IPS-11a (cell line): Measurements from ENCODE around the gene YY1AP1.
"Not testable (repeated sequence)": the region's sequence is repeated elsewhere in the genome, so short reads cannot be mapped to it uniquely, and the experiment has no call there.

ENCODE experiments used
- H3K4me3 ChIP-seq: one replicate; pipeline ENCODE4 v1.5.1; 2013; ENCODE audit warnings: low read depth, low read length, control low read depth

Gene YY1AP1

DNA sequence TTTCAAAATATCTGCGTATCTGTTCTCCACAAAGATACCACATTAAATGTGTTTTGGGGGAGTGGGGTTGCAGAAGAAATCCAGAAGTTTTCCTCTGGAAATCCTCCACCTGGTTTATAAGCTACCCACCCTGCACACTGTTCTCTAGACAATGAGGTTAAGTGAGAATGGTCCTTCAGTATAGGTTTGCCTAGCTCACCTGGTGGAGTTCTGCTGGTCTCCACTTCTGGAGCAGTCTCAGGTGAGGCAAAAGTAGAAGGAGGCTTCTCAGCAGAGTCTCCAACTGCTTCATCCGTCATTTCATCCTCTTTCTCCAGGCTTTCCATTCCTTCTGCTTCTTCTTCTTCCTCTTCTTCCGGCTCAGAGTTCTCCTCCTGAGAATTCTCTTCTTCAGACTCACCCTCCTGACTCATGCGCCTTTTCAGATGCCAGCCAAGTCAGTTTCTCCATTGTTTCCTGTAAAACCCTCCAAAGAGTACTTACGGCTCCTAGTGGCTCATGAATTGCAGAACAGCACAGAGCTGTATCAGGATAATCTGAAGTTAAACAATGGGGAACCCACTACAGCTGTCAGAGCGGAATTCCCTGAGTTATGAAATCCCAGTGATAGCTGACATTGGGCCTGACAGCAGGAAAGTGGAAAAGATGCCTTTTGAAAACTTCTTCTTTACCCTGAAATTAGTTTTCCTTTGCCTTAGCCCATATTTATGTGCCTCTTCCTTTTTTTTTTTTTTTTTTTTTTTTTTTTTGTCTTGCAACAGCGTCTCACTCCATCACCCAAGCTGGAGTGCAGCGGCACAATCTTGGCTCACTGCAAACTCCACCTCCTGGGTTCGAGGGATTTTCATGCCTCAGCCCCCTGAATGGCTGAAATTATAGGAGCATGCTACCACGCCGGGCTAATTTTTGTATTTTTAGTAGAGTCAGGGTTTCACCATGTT, 40.1 kb downstream of the YY1AP1 start:
- H3K4me3 ChIP-seq, result no peak overlapping the region

DNA sequence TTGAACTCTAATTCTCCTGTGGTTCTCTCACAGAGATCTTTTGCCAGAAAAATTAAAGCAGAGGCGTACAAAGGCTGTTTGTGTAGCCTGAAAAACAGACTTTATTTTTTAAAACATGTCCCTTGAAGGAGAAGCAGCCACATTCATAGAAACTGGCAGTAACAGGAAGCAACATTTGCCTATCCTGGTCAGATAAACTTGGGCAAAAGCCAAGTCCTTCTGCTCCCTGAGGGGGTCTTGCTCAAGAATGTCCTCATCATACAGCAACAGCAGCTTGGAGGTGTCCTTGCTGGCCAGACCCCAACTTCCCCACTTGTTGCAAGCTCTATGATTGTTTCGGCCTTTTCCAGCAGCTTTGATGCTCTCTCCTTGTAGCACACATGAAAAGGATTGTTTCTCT, 42.3 kb downstream of the YY1AP1 start:
- H3K4me3 ChIP-seq, result no peak overlapping the region

DNA sequence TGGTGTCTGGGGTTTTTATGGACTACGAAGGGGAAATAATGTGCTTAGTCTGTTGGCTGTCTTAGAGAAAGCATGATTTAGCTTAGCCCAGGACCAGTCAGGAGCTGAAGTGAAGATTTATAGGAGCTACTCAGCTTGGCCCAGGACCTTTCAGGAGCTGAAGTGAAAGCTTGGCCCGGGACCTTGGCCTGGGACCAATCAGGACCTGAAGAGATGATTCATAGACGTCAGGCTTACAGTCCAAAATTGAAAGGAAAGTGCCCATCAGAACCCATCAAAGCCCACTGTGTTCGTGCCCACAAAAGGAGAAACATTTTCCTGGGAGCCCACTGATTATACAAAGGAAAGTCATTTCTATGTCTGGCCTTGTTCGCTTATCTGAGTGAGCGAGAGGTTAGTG, 42.9 kb downstream of the YY1AP1 start:
- no peak overlapping the region for H3K4me3 ChIP-seq

DNA sequence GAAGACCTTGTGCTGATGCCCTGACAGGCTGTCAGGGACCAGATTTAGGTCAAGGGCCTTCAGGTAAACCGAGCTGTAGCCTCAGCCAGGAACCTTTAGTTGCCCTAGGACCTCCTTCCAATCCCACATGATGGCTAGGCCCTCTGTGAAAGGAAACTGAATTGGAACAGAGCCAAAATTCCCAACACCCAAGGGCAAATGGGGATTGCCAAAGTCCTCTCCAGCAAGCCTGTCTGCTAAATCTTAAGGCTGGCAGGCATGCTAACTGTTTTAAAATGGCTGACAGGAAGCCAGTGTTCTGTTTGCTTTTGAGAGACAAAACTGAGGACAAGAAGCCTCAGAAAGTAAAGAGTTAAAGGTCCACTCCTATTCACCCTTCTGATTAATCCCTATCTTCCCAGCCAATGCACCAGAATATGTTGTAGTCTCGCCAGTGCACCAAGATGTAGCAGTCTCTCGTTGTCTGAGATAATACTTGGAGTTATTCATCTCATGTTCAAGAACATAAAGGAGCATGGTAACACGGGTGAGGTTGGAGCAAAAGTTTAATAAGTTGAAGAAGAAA, 43.5 kb downstream of the YY1AP1 start:
- H3K4me3 ChIP-seq, result no peak overlapping the region

DNA sequence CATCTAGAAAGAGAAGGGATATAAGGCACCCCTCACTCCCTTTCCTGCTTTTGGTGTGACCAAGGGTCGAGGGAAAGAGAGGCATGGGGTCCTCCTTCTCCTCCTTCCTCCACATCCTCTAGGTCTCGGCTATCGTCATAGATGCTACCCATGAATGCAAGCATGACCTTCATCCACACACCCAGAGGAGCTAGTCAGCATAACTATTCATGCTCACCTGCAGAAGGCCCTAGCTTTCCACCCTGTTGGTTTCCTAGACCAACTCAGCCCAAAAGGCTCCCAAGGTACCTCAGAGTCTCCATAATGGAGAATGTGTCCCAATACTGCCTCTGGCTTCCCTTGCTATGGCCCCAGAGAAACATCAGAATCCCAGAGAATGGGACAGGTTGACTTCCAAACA, 45.3 kb downstream of the YY1AP1 start:
- H3K4me3 ChIP-seq, result no peak overlapping the region

DNA sequence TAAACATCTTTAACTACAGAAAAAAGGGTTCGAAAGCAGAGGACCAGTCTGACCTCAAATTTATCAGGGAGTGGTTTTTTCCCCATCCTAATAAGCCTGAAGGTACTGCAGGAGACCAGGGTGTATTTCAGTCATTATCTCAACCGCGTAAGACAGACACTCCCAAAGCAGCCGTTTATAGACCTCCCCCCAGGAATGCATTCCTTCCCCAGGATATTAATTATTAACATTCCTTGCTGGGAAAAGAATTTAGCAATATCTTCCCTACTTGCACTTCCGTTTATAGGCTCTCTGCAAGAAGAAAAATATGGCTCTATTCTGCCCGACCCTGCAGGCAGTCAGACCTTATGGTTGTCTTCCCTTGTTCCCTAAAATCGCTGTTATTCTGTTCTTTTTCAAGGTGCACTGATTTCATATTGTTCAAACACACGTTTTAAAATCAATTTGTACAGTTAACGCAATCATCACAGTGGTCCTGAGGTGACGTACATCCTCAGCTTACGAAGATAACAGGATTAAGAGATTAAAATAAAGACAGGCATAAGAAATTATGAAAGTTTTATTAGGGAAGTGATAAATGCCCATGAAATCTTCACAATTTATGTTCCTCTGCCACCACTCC, 45.9 kb downstream of the YY1AP1 start:
- H3K4me3 ChIP-seq, result not testable (repeated sequence)

DNA sequence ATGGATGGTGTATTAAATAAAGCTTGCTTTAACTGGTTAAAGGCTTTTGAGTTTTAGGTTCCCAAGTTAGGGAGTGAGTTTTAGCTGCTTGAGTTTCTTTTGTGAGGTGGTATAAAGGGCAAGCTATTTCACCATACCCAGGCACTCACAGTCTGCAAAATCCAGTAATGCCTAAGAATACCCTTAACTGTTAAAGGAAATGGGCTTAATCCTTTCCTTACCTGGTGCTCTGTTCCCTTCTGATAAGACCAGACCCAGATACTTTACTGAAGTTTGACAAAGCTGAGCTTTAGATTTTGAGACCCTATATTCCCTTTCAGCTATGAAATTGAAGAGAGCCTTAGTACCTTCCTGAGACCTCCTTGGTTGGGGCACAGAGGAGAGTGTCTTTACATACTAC, 48.2 kb downstream of the YY1AP1 start:
- no peak overlapping the region for H3K4me3 ChIP-seq

DNA sequence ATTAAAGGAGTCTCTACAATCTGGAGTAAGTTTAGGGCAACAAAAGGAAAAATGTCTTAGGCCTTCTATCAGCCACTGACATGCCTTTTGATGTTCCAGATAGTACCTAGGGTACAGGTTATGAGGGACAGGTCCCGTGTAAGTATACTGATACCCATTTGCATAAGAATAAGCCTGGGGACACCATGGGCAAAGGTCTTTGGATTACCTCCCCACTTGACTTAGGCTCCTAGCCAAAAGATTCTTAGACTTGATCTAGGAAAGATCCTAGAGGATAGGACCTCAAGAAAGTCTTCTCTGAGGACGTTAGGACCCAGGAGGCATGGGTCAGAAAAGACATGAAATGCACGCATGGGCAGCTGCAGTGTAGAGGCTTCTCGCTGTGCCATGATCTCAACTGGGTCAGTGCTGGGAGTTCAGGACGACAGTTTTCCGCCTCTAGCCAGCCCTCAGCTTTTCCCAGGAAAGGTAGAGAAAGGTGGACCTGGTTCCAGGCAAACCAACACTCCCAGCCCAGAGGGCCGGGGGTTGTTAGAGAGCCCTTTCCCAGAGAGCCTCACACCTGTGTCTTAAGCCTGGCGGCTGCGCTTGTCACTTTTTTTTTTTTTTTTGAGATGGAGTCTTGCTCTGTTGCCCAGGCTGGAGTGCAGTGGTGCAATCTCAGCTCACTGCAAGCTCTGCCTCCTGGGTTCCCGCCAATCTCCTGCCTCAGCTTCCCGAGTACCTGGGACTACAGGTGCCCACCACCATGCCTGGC, 52.0 kb downstream of the YY1AP1 start:
- H3K4me3 ChIP-seq, result no peak overlapping the region

DNA sequence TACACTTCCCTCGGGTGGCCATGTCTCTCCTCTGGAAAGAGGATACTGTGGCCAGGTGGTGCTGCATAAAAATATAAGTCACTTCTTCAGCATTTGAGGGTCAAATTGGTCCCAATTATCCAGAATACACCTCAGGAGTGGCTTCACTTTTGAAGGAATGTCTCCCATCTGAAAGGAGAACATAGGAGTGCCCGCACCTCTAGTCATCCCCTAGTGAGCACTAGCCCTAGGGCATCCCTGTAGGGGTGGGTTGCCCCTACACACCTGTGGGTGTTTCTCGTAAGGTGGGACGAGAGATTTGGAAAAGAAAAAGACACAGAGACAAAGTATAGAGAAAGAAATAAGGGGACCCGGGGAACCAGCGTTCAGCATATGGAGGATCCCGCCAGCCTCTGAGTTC, 62.1 kb downstream of the YY1AP1 start:
- not testable (repeated sequence) for H3K4me3 ChIP-seq

DNA sequence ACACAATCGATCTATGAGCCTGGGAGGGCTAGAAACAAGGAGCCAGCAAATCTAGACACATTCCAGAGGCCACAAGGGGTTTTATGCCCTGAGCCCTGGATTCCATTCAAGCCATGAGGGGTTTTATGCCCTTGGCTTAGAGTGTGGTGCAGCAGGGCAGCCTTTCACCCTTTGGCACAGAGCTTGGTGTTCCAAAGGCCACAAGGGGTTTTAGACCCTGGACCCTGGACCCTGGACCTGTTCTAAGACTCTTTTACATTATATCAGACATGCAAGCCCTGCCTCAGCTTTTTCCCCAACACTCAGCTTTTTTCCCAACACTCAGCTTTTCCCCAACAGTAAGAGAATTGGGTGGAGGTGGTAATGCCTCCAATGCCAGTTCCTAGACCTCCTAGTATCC, 65.2 kb downstream of the YY1AP1 start:
- H3K4me3 ChIP-seq, result no peak overlapping the region

DNA sequence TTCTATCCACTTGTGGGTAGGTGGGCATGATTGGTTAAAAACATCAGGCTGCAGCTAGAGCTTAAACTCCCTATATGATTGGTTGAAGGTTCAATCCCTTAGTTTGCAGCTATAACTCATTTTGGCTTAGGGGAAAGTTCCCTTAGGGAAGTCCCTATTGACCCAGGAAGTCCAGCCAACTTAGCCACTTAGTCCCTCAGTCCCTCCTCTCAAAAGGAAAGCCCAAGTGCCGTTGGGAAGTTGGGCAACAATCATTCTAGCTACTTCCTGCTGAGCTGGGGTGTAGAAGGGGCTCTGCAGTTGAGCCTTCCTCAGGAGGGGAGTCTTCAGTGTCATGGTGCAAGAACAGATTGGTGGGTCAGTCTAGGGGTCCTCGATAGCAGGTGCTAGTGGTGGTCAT, 66.4 kb downstream of the YY1AP1 start:
- no peak overlapping the region for H3K4me3 ChIP-seq

DNA sequence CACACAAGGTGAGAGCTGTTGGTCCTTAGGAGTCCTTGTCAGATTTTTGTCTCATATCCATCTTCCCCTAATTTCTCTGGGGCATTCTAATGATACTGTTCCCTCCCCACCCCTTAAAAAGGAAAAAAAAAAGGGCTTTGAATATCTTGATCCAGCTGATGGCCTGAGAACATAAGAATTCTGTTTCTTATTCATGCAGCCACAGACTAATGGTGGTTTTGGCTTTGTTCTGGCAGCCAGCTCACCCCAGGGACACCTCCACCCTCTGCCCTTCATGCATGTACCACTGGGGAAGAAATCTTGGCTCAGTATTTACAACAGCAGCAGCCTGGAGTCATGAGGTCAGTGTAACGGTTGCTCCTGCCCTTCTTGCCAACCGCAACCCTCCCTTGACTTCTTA, 75.3 kb downstream of the YY1AP1 start:
- H3K4me3 ChIP-seq, result not testable (repeated sequence)

DNA sequence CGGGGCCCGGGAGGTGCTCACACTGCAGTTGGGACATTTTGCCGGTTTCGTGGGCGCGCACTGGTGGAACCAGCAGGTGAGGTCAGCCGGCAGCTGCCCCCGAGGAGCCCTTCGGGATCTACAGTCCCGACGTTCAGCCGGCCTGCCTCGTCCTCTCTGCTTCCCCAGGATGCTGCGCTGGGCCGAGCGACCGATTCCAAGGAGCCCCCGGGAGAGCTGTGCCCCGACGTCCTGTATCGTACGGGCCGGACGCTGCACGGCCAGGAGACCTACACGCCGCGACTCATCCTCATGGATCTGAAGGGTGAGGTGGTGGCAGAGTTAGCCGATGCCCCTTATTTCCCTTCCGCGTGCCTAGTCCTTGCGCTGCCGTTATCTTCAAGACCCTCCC, 78.3 kb downstream of the YY1AP1 start:
- peak overlapping the region; percentile 27 for H3K4me3 ChIP-seq

DNA sequence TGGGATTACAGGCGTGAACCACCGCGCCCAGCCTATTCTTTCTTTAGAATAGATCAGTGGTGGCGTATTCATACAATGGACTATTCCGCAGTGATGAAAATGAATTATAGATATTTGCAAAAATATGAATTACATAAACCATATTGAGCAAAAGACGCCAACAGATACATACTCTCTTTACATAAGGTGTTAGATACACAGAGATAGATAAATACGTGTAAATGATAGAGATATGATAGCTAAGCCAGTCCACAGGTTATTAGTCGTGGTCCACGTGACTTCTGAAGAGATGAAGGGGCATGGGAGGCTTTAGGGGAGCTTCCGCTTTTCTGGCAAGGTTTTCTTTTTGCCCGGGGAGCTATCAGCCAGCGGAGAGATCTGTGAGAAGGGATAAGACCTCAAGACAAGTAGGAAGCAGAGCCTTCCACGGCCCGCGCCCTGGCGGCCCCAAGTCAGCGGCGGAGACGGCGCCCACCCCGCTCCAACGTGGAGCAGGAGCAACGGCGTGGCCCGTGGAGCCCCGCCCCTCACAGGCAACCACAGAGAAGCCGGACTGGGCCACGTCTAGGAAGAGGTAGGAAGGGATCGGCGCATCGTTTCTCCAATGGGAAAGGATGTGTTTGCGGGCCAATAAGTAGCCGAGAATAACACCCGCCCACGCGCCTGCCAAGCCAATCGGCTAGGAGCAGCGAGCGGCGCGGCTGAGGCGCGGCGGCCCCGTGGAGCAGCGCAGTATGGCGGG, 78.9 kb downstream of the YY1AP1 start, which contains the start of gene MSTO1:
Gene MSTO1 (plus strand): TSS at position 704 of the 742 bp plus-strand sequence. CDS start 31 bp downstream, at position 735.
- peak within 1 kb of the TSS; percentile 55 for H3K4me3 ChIP-seq
